ENCODE measurements around the gene MYBPC1.

The MYBPC1 gene

DNA sequence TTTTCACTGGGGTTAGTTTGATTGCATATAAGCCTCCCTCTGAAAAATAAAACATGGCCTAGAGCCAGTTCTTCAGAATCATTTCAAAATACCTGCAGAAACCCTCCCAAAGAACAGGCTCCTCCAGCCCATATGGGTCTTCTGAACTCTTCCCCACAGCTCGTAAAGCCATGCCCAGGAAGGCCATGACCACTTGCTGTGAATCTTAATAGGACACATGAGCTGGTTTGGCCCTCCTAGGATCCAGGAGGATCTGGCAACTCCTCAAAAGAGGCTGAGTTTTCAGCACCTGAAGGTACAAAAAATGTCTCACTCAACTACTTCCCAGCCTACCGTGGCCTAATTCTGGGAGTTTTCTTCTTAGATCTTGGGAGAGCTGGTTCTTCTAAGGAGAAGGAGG, 2.4 kb downstream of the MYBPC1 start:
- H3K4me3 ChIP-seq (ENCODE audit: low read length, poor library complexity, severe bottlenecking), result no peak overlapping the region
- H3F3A ChIP-seq (ENCODE audit: low read depth), result no peaks in the 10 kb centered on the region
- H3K4me1 ChIP-seq (ENCODE audit: insufficient read depth, low read length, poor library complexity, severe bottlenecking), result no peaks in the 10 kb centered on the region
- TF ChIP-seq CTCF (conservative IDR thresholded peaks at IDR 0.05; ENCODE audit: low read length), result no peak
- no peak for TF ChIP-seq EZH2phosphoT487 (IDR thresholded peaks at IDR 0.05; ENCODE audit: borderline replicate concordance)
- no peaks in the 10 kb centered on the region for H3K9me3 ChIP-seq (ENCODE audit: insufficient read depth, low read depth, low read length)
- no peaks in the 10 kb centered on the region for H3K27me3 ChIP-seq (ENCODE audit: insufficient read depth, low read length, poor library complexity, severe bottlenecking)
- no peaks in the 10 kb centered on the region for H4K20me1 ChIP-seq (ENCODE audit: insufficient read depth, low read length, poor library complexity, severe bottlenecking)
- no peaks in the 10 kb centered on the region for H3K36me3 ChIP-seq (ENCODE audit: insufficient read depth, low read length)
- no peaks in the 10 kb centered on the region for H3K9me2 ChIP-seq (replicated peaks; ENCODE audit: low read depth, low read length)
- no peak overlapping the region for H2AFZ ChIP-seq (ENCODE audit: low read length)
- no peaks in the 10 kb centered on the region for H3K79me2 ChIP-seq (ENCODE audit: insufficient read depth, low read length)
- no peak overlapping the region for H3K4me2 ChIP-seq (ENCODE audit: low read depth, low read length, poor library complexity, severe bottlenecking)
- no peak overlapping the region for H3K9ac ChIP-seq (ENCODE audit: low read depth, low read length, poor library complexity, severe bottlenecking)

- H2AFZ ChIP-seq (ENCODE audit: low read length), result no peak overlapping the region
- no peaks in the 10 kb centered on the region for H3K36me3 ChIP-seq (ENCODE audit: insufficient read depth, low read length)
- TF ChIP-seq CTCF (conservative IDR thresholded peaks at IDR 0.05; ENCODE audit: low read length), result no peak
- TF ChIP-seq EZH2phosphoT487 (IDR thresholded peaks at IDR 0.05; ENCODE audit: borderline replicate concordance), result no peak
- no peak overlapping the region for H3K4me3 ChIP-seq (ENCODE audit: low read length, poor library complexity, severe bottlenecking)
- no peaks in the 10 kb centered on the region for H3F3A ChIP-seq (ENCODE audit: low read depth)
- no peaks in the 10 kb centered on the region for H3K79me2 ChIP-seq (ENCODE audit: insufficient read depth, low read length)
- no peak overlapping the region for H3K4me2 ChIP-seq (ENCODE audit: low read depth, low read length, poor library complexity, severe bottlenecking)
- H3K9me3 ChIP-seq (ENCODE audit: insufficient read depth, low read depth, low read length), result no peaks in the 10 kb centered on the region
- H4K20me1 ChIP-seq (ENCODE audit: insufficient read depth, low read length, poor library complexity, severe bottlenecking), result no peaks in the 10 kb centered on the region
- no peak overlapping the region for H3K9ac ChIP-seq (ENCODE audit: low read depth, low read length, poor library complexity, severe bottlenecking)
- H3K27me3 ChIP-seq (ENCODE audit: insufficient read depth, low read length, poor library complexity, severe bottlenecking), result no peaks in the 10 kb centered on the region
- no peaks in the 10 kb centered on the region for H3K9me2 ChIP-seq (replicated peaks; ENCODE audit: low read depth, low read length)
- H3K4me1 ChIP-seq (ENCODE audit: insufficient read depth, low read length, poor library complexity, severe bottlenecking), result no peaks in the 10 kb centered on the region
These were observed 3.7 kb downstream of the MYBPC1 start for GRCh38 chr12:101598483-101598882.

- Histone ChIP-seq H3K4me2 (ENCODE audit: low read depth, low read length, poor library complexity, severe bottlenecking) (no peak overlapping the region), H3K9ac (ENCODE audit: low read depth, low read length, poor library complexity, severe bottlenecking) (no peak overlapping the region), H3K4me3 (ENCODE audit: low read length, poor library complexity, severe bottlenecking) (no peak overlapping the region)
These were observed 4.5 kb downstream of the MYBPC1 start for GRCh38 chr12:101599311-101599710.

DNA sequence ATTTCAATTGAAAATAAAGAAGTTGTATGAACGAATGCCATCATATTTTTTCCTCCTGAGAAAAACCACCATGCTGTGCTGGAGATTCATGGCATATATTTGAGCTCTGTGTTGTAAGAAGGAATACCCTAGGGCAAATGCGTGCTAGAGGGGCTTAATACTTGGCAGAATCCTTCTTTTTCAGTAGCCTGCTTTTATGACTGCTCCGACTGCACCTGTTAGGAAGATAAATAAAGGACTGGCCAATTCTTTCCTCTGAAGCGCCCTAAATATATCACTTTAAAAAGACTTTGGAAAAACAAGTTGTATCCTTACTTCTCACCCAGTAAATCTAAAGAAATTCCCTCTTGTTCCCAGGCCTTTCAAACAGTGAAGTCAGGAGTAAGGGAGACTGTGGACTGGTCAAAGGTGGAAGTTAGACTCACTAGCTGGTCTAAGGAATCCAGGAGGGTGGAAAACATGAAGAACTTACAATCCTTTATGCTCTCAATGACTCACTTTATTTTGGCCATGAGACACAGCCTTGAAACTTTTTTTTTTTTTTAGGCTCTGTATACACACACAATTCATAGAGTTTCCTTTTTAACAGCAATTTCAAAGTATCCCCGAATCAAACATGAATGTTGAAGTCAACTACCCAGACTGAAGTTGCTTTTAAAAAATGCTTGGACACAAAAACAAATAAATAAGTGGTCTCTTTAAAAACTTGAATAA, 5.2 kb downstream of the MYBPC1 start:
- no peak overlapping the region for H3K9ac ChIP-seq (ENCODE audit: low read depth, low read length, poor library complexity, severe bottlenecking)
- H3F3A ChIP-seq (ENCODE audit: low read depth), result no peaks in the 10 kb centered on the region
- H3K4me2 ChIP-seq (ENCODE audit: low read depth, low read length, poor library complexity, severe bottlenecking), result no peak overlapping the region
- no peaks in the 10 kb centered on the region for H3K79me2 ChIP-seq (ENCODE audit: insufficient read depth, low read length)
- TF ChIP-seq EZH2phosphoT487 (IDR thresholded peaks at IDR 0.05; ENCODE audit: borderline replicate concordance) (no peak), CTCF (conservative IDR thresholded peaks at IDR 0.05; ENCODE audit: low read length) (no peak)
- no peaks in the 10 kb centered on the region for H3K36me3 ChIP-seq (ENCODE audit: insufficient read depth, low read length)
- no peaks in the 10 kb centered on the region for H3K9me3 ChIP-seq (ENCODE audit: insufficient read depth, low read depth, low read length)
- H3K27me3 ChIP-seq (ENCODE audit: insufficient read depth, low read length, poor library complexity, severe bottlenecking), result no peaks in the 10 kb centered on the region
- H4K20me1 ChIP-seq (ENCODE audit: insufficient read depth, low read length, poor library complexity, severe bottlenecking), result no peaks in the 10 kb centered on the region
- no peak overlapping the region for H2AFZ ChIP-seq (ENCODE audit: low read length)
- H3K4me1 ChIP-seq (ENCODE audit: insufficient read depth, low read length, poor library complexity, severe bottlenecking), result no peaks in the 10 kb centered on the region
- H3K4me3 ChIP-seq (ENCODE audit: low read length, poor library complexity, severe bottlenecking), result no peak overlapping the region
- no peaks in the 10 kb centered on the region for H3K9me2 ChIP-seq (replicated peaks; ENCODE audit: low read depth, low read length)

More at GRCh38 chr12:101599311-101599710, 4.5 kb downstream of the MYBPC1 start:
- Histone ChIP-seq H3K9me3 (ENCODE audit: insufficient read depth, low read depth, low read length) (no peaks in the 10 kb centered on the region), H3K9me2 (replicated peaks; ENCODE audit: low read depth, low read length) (no peaks in the 10 kb centered on the region), H4K20me1 (ENCODE audit: insufficient read depth, low read length, poor library complexity, severe bottlenecking) (no peaks in the 10 kb centered on the region), H2AFZ (ENCODE audit: low read length) (no peak overlapping the region), H3K36me3 (ENCODE audit: insufficient read depth, low read length) (no peaks in the 10 kb centered on the region), H3K27me3 (ENCODE audit: insufficient read depth, low read length, poor library complexity, severe bottlenecking) (no peaks in the 10 kb centered on the region), H3F3A (ENCODE audit: low read depth) (no peaks in the 10 kb centered on the region), H3K79me2 (ENCODE audit: insufficient read depth, low read length) (no peaks in the 10 kb centered on the region), H3K4me1 (ENCODE audit: insufficient read depth, low read length, poor library complexity, severe bottlenecking) (no peaks in the 10 kb centered on the region)
- no peak for TF ChIP-seq EZH2phosphoT487 (IDR thresholded peaks at IDR 0.05; ENCODE audit: borderline replicate concordance)
